Fibroblast of lung (primary cell): Measurements from ENCODE around the gene PPBP.

ENCODE experiments used
- EZH2 ChIP-seq: IDR thresholded peaks from 2 replicates; pipeline ENCODE4 v1.5.1; 2012; ENCODE audit warnings: low read length, control low read depth, mild to moderate bottlenecking; ENCODE audit errors: missing control alignments
- TF ChIP-seq, protein P1 (sequence below), 2 donors: IDR thresholded peaks in 1 of 2; conservative IDR thresholded peaks in 1 of 2; 1 replicate in 1 of 2; 2 replicates in 1 of 2; pipeline ENCODE4 v1.5.1; 2011 to 2012; ENCODE audit warnings: low read length in 2 of 2, control low read depth in 1 of 2, inconsistent platforms in 1 of 2, low read depth in 1 of 2, mild to moderate bottlenecking in 1 of 2

DNA sequence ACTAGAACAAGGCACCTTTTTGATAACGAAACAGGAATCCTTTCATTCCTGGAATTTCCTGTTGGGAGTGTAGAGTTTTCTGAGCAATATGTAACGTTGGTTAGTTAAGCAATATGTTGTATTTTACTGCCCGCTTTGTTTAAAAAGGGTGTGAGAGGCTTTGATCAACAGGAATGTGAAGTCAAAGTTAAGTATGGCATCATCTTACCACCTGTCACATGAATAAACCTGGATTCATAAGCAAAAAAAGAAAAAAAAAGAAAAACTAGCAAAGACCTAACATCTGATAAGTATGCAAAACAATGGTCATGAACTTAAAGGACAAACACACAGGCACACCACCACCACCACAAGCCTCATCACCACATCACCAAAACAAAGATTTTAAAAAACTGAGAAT lies 17.5 kb upstream of the PPBP start:
- TF ChIP-seq, protein P1, sequence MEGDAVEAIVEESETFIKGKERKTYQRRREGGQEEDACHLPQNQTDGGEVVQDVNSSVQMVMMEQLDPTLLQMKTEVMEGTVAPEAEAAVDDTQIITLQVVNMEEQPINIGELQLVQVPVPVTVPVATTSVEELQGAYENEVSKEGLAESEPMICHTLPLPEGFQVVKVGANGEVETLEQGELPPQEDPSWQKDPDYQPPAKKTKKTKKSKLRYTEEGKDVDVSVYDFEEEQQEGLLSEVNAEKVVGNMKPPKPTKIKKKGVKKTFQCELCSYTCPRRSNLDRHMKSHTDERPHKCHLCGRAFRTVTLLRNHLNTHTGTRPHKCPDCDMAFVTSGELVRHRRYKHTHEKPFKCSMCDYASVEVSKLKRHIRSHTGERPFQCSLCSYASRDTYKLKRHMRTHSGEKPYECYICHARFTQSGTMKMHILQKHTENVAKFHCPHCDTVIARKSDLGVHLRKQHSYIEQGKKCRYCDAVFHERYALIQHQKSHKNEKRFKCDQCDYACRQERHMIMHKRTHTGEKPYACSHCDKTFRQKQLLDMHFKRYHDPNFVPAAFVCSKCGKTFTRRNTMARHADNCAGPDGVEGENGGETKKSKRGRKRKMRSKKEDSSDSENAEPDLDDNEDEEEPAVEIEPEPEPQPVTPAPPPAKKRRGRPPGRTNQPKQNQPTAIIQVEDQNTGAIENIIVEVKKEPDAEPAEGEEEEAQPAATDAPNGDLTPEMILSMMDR (conservative IDR thresholded peaks at IDR 0.05 in 1 of 2, IDR thresholded peaks at IDR 0.05 in 1 of 2; ENCODE audit: low read depth in 1 of 2, low read length in 2 of 2): no peak
- TF ChIP-seq EZH2: no peak
